GM12873 (cell line): ENCODE data around the gene CTSC.

ENCODE experiments used
- TF ChIP-seq, protein P1 (sequence below): IDR thresholded peaks from 2 replicates; pipeline ENCODE4 v1.5.1; 2012; ENCODE audit warnings: low read depth, mild to moderate bottlenecking, moderate library complexity, low read length, control low read depth; ENCODE audit not compliant: insufficient read depth; ENCODE audit errors: missing control alignments

CTSC gene

DNA sequence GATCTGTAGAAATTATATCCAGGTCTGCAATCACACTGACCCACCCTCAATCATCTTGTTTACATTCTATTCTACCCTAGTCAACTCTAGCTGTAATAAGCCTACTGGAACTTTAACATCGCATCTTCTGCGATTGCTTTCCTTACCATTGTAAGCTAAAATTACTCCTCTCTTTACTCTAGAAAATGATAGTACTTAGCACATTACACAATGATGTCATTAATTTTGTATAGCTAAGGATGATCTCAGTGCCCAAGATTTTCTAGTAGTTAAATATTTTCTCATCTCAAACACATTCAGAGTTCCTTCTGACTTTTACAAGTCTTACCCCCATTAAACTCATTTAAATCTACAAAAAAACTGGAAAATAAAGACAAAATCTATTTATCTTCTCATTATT is 39.6 kb upstream of the CTSC start:
- TF ChIP-seq, protein P1, sequence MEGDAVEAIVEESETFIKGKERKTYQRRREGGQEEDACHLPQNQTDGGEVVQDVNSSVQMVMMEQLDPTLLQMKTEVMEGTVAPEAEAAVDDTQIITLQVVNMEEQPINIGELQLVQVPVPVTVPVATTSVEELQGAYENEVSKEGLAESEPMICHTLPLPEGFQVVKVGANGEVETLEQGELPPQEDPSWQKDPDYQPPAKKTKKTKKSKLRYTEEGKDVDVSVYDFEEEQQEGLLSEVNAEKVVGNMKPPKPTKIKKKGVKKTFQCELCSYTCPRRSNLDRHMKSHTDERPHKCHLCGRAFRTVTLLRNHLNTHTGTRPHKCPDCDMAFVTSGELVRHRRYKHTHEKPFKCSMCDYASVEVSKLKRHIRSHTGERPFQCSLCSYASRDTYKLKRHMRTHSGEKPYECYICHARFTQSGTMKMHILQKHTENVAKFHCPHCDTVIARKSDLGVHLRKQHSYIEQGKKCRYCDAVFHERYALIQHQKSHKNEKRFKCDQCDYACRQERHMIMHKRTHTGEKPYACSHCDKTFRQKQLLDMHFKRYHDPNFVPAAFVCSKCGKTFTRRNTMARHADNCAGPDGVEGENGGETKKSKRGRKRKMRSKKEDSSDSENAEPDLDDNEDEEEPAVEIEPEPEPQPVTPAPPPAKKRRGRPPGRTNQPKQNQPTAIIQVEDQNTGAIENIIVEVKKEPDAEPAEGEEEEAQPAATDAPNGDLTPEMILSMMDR, result no peak

DNA sequence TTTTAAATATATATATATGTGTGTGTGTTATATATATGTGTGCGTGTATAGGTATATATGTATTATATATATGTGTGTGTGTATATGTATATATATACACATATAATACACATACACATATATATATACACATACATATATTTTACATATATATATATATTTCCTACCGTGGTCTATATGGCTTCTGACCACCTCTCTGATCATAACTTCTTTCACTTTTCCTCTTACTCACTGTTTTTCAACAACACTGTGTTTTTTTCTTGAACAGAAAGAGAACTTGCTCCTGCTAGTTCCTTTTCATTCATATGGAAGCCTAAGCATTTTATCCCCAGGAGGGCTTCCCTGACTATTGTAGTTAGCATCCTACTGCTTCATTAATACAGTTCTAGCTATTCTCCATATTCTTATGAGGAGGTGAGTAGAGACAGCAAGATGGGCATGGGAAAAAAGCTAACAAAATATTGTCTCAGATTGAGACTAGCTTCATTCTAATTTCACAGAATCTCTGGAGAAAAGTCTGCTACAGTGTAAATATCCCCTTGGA is 38.5 kb upstream of the CTSC start:
- TF ChIP-seq, protein P1, result no peak

DNA sequence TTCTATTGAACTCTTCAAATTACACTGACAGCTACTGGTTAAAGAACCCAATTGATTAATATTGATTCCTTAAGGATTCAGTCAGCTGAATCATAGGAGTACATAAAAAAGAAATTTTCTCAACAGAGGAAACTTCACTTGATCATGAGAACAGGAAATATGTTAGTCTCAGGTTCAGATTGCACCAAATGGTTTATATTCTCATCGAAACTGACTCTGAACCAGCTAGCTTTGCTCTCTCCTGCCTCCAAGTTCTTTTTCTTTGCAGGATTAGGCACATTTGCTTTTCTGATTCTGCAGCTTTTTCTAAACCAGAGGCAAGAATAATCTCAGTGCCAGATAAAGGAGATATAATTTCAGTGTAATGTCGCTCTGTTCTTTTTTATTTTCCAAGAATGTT is 33.2 kb upstream of the CTSC start:
- TF ChIP-seq, protein P1, result no peak

DNA sequence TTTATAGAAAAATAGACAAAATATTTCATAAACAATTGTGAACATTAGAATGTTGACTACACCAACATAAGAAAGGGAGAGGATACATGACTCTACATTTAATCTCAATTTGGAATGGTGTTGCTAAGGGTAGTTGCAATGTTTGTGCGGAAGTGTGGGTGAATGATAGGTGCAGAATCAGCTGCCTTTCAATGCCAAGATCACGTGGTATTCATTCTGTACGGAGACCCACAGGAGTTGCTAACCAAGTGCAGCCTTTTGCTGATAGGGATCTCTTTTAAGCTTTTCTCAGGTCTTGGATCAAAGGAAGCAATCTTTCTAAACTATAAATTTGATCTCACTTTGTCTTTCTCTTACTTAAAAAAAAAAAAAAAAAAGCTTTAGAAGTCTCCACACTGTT is 29.8 kb upstream of the CTSC start:
- TF ChIP-seq, protein P1, result no peak

DNA sequence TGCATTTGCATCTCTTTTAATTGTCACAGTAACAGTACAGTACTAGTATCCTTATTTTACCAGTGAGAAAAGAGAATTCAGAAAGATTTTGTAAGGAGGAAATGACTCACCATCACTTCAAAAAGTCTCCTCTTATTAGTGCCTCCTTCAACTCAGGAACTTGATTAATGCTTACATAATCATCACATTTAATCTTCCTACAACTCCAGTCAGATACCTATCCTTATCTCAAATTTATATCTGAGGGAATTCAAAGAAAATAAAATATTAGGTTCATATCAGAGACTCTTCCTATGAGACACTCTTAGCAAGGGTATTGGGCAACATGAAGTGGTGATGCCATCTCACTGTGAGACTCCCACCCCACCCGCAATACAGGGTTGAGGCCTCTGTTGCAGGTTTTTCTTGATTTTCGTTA is 26.1 kb upstream of the CTSC start:
- TF ChIP-seq, protein P1, result no peak

DNA sequence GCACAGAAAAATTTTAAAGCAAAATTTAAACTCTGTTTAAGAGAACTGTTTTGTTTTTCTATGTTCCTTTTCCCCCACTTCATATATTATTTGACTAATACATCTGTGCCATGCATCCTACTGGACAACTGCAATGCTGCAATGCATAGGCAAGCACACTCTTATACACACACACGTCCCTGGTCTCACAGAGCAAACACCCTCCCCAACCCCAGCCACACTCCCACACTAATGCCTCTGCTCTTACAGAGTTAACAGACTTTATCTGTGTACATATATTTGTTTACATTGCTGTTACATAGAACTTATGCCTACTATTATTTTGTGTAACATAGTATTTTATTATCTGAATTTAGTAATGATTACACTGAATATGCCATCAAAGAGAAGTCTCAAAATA is 25.5 kb upstream of the CTSC start:
- TF ChIP-seq, protein P1, result no peak

DNA sequence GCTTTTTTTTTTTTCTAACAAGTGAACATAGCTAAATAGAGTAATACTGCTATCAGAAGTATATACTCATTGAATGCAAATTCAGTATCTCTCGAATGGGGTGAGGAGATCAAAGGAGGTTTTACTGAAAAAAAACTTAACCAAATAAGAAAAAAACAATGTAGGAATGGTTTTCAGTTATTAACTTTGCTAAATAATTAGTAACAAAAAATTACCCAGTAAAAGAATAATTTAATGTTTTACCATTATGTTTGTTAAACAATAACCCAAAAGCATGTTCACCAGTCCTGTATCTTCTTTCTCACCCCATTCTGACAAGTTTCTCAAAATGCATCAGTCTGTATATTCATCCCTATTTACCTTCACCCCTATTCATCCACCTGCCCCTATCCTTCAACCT is 22.6 kb upstream of the CTSC start:
- TF ChIP-seq, protein P1, result no peak

DNA sequence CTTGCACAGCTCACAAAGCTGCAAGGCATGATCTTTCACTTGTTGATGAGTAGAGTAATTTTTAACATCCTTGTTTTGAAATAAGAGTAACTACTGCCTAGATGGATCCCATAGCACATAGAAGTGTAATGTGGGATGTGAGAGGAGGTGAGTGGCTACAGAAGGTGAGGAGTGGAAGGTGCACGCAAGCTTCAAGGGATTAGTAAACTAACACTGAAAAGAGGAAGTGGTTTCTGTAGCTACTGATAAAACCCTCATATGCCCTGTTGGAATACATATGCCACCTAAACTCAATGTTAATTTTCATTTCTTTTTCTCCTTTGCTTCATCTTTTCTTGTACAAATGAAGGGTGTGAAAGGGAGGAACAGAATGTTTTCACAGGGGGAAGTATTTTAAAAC is 22.0 kb upstream of the CTSC start:
- TF ChIP-seq, protein P1, result no peak
